IgD-negative memory B cell (primary cell): ENCODE data around the gene CBX7. TPM values are rescaled to one million over a fixed set of nuclear protein-coding genes. Genes with fewer than 3 reads are reported as not detected.
A peak's percentile ranks its signal among the peaks of the same experiment; 100 is the strongest.

Experiments used
- H3K27ac Mint-ChIP-seq, 3 donors: one replicate each; pipeline ENCODE4 v1.8.0; 2020 to 2022; ENCODE audit warnings: mild to moderate bottlenecking in 3 of 3, mixed read lengths in 3 of 3, moderate library complexity in 1 of 3
- H3K27me3 Mint-ChIP-seq: one replicate; pipeline ENCODE4 v1.8.0; 2021; ENCODE audit warnings: mixed read lengths
- H3K36me3 Mint-ChIP-seq: one replicate; pipeline ENCODE4 v1.8.0; 2020; ENCODE audit warnings: mild to moderate bottlenecking, mixed read lengths
- H3K4me1 Mint-ChIP-seq, 3 donors: one replicate each; pipeline ENCODE4 v1.8.0; 2020 to 2022; ENCODE audit warnings: mixed read lengths in 3 of 3, mild to moderate bottlenecking in 1 of 3
- H3K4me3 Mint-ChIP-seq, 4 donors: one replicate each; pipeline ENCODE4 v1.8.0; 2020 to 2022; ENCODE audit warnings: mild to moderate bottlenecking in 4 of 4, mixed read lengths in 4 of 4, moderate library complexity in 3 of 4
- H3K9me3 Mint-ChIP-seq, 3 donors: one replicate each; pipeline ENCODE4 v1.8.0; 2020 to 2021; ENCODE audit warnings: mixed read lengths in 3 of 3, mild to moderate bottlenecking in 1 of 3
- polyA plus RNA-seq: library from polyadenylated mRNA; unstranded; fragments of 300-500 nt; fragmentation: Illumina TruSeq; gene quantifications from one replicate; pipeline ENCODE4 v1.2.3, GENCODE V29; 2021

Gene CBX7
- polyA plus RNA-seq, 1 donor from 2014 or later: 35.4 TPM

GRCh38 chr22:39109361-39109760, 43.1 kb downstream of the CBX7 start:
- no peaks in the 10 kb centered on the region for H3K36me3 Mint-ChIP-seq
- H3K4me3 Mint-ChIP-seq: no peak overlapping the region
- H3K27me3 Mint-ChIP-seq: no peaks in the 10 kb centered on the region
- H3K27ac Mint-ChIP-seq: peak overlapping the region in 1 of 3 donors; percentile 78
- H3K9me3 Mint-ChIP-seq: no peaks in the 10 kb centered on the region
- H3K4me1 Mint-ChIP-seq: peaks cover 15 to 17% (median 16%) of the 10 kb centered on the region in 3 donors

- Mint-ChIP-seq H3K27ac (no peak overlapping the region), H3K9me3 (no peaks in the 10 kb centered on the region), H3K4me1 (peaks cover 12 to 13% (median 12%) of the 10 kb centered on the region in 3 donors), H3K27me3 (no peaks in the 10 kb centered on the region), H3K4me3 (no peak overlapping the region), H3K36me3 (peaks cover 1% of the 10 kb centered on the region)
These were observed 44.0 kb downstream of the CBX7 start for GRCh38 chr22:39108487-39108886.

- Mint-ChIP-seq H3K9me3 (no peaks in the 10 kb centered on the region), H3K4me1 (peaks cover 8 to 13% (median 9%) of the 10 kb centered on the region in 3 donors), H3K4me3 (no peak overlapping the region), H3K36me3 (peaks cover 6% of the 10 kb centered on the region), H3K27me3 (no peaks in the 10 kb centered on the region), H3K27ac (no peak overlapping the region)
These were observed 46.2 kb downstream of the CBX7 start for GRCh38 chr22:39106326-39106725.

- Mint-ChIP-seq H3K27me3 (no peaks in the 10 kb centered on the region), H3K36me3 (peaks cover 6% of the 10 kb centered on the region), H3K4me1 (peaks cover 20 to 25% (median 22%) of the 10 kb centered on the region in 3 donors), H3K4me3 (no peak overlapping the region), H3K9me3 (no peaks in the 10 kb centered on the region), H3K27ac (peak overlapping the region in 2 of 3 donors; percentile 50 to 54)
These were observed 49.0 kb downstream of the CBX7 start for GRCh38 chr22:39103431-39103830.

GRCh38 chr22:39101226-39101625, 51.3 kb downstream of the CBX7 start:
- Mint-ChIP-seq H3K36me3 (peaks cover 6% of the 10 kb centered on the region), H3K4me1 (peaks cover 31 to 36% (median 34%) of the 10 kb centered on the region in 3 donors), H3K9me3 (no peaks in the 10 kb centered on the region), H3K27me3 (no peaks in the 10 kb centered on the region), H3K27ac (peak overlapping the region in 2 of 3 donors; percentile 63 to 93), H3K4me3 (no peak overlapping the region)

- Mint-ChIP-seq H3K27me3 (no peaks in the 10 kb centered on the region), H3K27ac (peak overlapping the region; percentile 93 to 100 (median 97)), H3K4me1 (peaks cover 34 to 47% (median 43%) of the 10 kb centered on the region in 3 donors), H3K36me3 (peaks cover 6% of the 10 kb centered on the region), H3K4me3 (peak overlapping the region; percentile 67 to 92 (median 82)), H3K9me3 (no peaks in the 10 kb centered on the region)
These were observed 53.9 kb downstream of the CBX7 start for GRCh38 chr22:39098576-39098975.

- Mint-ChIP-seq H3K4me1 (peaks cover 33 to 48% (median 40%) of the 10 kb centered on the region in 3 donors), H3K36me3 (peaks cover 2% of the 10 kb centered on the region), H3K27me3 (no peaks in the 10 kb centered on the region), H3K9me3 (no peaks in the 10 kb centered on the region), H3K27ac (peak overlapping the region; percentile 93 to 100 (median 97)), H3K4me3 (peak overlapping the region in 2 of 4 donors; percentile 52 to 78)
These were observed 54.5 kb downstream of the CBX7 start for GRCh38 chr22:39098026-39098425.

GRCh38 chr22:39097098-39098020, 55.1 kb downstream of the CBX7 start, which contains the start of gene APOBEC3H:
Gene APOBEC3H (plus strand): TSS chr22:39097244. CDS start chr22:39100279, 3,035 bp downstream.
- H3K27me3 Mint-ChIP-seq: no peaks in the 10 kb centered on the region
- H3K27ac Mint-ChIP-seq: peak within 1 kb of the TSS; percentile 93 to 100 (median 97)
- H3K4me3 Mint-ChIP-seq: peak within 1 kb of the TSS; percentile 34 to 82 (median 80)
- H3K9me3 Mint-ChIP-seq: no peaks in the 10 kb centered on the region
- H3K4me1 Mint-ChIP-seq: peaks cover 37 to 54% (median 47%) of the 10 kb centered on the region in 3 donors
- H3K36me3 Mint-ChIP-seq: no peaks in the 10 kb centered on the region

GRCh38 chr22:39095971-39096370, 56.5 kb downstream of the CBX7 start:
- Mint-ChIP-seq H3K4me1 (peaks cover 41 to 62% (median 51%) of the 10 kb centered on the region in 3 donors), H3K27ac (peak overlapping the region in 2 of 3 donors; percentile 67 to 82), H3K27me3 (no peaks in the 10 kb centered on the region), H3K9me3 (no peaks in the 10 kb centered on the region), H3K4me3 (no peak overlapping the region), H3K36me3 (no peaks in the 10 kb centered on the region)

GRCh38 chr22:39094717-39095389, 57.6 kb downstream of the CBX7 start:
- Mint-ChIP-seq H3K36me3 (peaks cover under 1% of the 10 kb centered on the region), H3K27ac (peak overlapping the region; percentile 67 to 82 (median 78)), H3K4me3 (peak overlapping the region in 2 of 4 donors; percentile 7 to 43), H3K9me3 (no peaks in the 10 kb centered on the region), H3K4me1 (peaks cover 35 to 62% (median 44%) of the 10 kb centered on the region in 3 donors), H3K27me3 (no peaks in the 10 kb centered on the region)

GRCh38 chr22:39092111-39092862, 60.2 kb downstream of the CBX7 start:
- Mint-ChIP-seq H3K27ac (peak overlapping the region; percentile 63 to 82 (median 64)), H3K9me3 (no peaks in the 10 kb centered on the region), H3K4me3 (peak overlapping the region in 2 of 4 donors; percentile 18 to 85), H3K27me3 (no peaks in the 10 kb centered on the region), H3K36me3 (peaks cover 1% of the 10 kb centered on the region), H3K4me1 (peaks cover 20 to 42% (median 23%) of the 10 kb centered on the region in 3 donors)

- peak overlapping the region in 2 of 4 donors; percentile 39 to 49 for H3K4me3 Mint-ChIP-seq
- peaks cover 2% of the 10 kb centered on the region for H3K36me3 Mint-ChIP-seq
- no peaks in the 10 kb centered on the region for H3K9me3 Mint-ChIP-seq
- H3K4me1 Mint-ChIP-seq: peaks cover 21 to 37% (median 22%) of the 10 kb centered on the region in 3 donors
- peak overlapping the region; percentile 76 to 98 (median 82) for H3K27ac Mint-ChIP-seq
- H3K27me3 Mint-ChIP-seq: no peaks in the 10 kb centered on the region
These were observed 61.1 kb downstream of the CBX7 start for GRCh38 chr22:39091126-39092081.

- no peaks in the 10 kb centered on the region for H3K27me3 Mint-ChIP-seq
- peak overlapping the region in 3 of 4 donors; percentile 37 to 81 (median 57) for H3K4me3 Mint-ChIP-seq
- peaks cover 22 to 35% (median 22%) of the 10 kb centered on the region in 3 donors for H3K4me1 Mint-ChIP-seq
- H3K27ac Mint-ChIP-seq: peak overlapping the region; percentile 76 to 98 (median 82)
- H3K9me3 Mint-ChIP-seq: no peaks in the 10 kb centered on the region
- H3K36me3 Mint-ChIP-seq: peaks cover 5% of the 10 kb centered on the region
These were observed 61.9 kb downstream of the CBX7 start for GRCh38 chr22:39090426-39091064.
